T-helper 2 cell treated with Interferon-gamma antibody and Interleukin-4, amounts not matched to agents 5 μg/mL and 100 μg/mL, for 36 hours (primary cell): Measurements from ENCODE around the gene RAB36.

Experiments used
- DNase-seq: peaks from one replicate; pipeline ENCODE4 v3.0.0; 2021; ENCODE audit warnings: low spot score
- H3K27ac Mint-ChIP-seq: one replicate; pipeline ENCODE4 v1.8.0; 2021; ENCODE audit warnings: mild to moderate bottlenecking, mixed read lengths
- H3K27me3 Mint-ChIP-seq: one replicate; pipeline ENCODE4 v1.8.0; 2021; ENCODE audit warnings: low read depth, mixed read lengths
- H3K36me3 Mint-ChIP-seq: one replicate; pipeline ENCODE4 v1.8.0; 2021; ENCODE audit warnings: low read depth, mixed read lengths
- H3K4me1 Mint-ChIP-seq: one replicate; pipeline ENCODE4 v1.8.0; 2021; ENCODE audit warnings: low read depth, mixed read lengths
- H3K4me3 Mint-ChIP-seq: one replicate; pipeline ENCODE4 v1.8.0; 2022; ENCODE audit warnings: mild to moderate bottlenecking, moderate library complexity, mixed read lengths
- H3K9me3 Mint-ChIP-seq: one replicate; pipeline ENCODE4 v1.8.0; 2021; ENCODE audit warnings: mixed read lengths

Gene RAB36

GRCh38 chr22:23121424-23121823, 23.9 kb upstream of the RAB36 start:
- Mint-ChIP-seq H3K9me3 (no peaks in the 10 kb centered on the region), H3K27me3 (no peaks in the 10 kb centered on the region), H3K27ac (no peak overlapping the region), H3K36me3 (no peaks in the 10 kb centered on the region), H3K4me1 (peaks cover 9% of the 10 kb centered on the region), H3K4me3 (no peak overlapping the region)
- no peak for DNase-seq

- no peaks in the 10 kb centered on the region for H3K9me3 Mint-ChIP-seq
- no peaks in the 10 kb centered on the region for H3K36me3 Mint-ChIP-seq
- H3K4me1 Mint-ChIP-seq: peaks cover 9% of the 10 kb centered on the region
- H3K27ac Mint-ChIP-seq: no peak overlapping the region
- no peak for DNase-seq
- H3K4me3 Mint-ChIP-seq: no peak overlapping the region
- no peaks in the 10 kb centered on the region for H3K27me3 Mint-ChIP-seq
Observed at GRCh38 chr22:23122216-23122957, 22.9 kb upstream of the RAB36 start.

DNA sequence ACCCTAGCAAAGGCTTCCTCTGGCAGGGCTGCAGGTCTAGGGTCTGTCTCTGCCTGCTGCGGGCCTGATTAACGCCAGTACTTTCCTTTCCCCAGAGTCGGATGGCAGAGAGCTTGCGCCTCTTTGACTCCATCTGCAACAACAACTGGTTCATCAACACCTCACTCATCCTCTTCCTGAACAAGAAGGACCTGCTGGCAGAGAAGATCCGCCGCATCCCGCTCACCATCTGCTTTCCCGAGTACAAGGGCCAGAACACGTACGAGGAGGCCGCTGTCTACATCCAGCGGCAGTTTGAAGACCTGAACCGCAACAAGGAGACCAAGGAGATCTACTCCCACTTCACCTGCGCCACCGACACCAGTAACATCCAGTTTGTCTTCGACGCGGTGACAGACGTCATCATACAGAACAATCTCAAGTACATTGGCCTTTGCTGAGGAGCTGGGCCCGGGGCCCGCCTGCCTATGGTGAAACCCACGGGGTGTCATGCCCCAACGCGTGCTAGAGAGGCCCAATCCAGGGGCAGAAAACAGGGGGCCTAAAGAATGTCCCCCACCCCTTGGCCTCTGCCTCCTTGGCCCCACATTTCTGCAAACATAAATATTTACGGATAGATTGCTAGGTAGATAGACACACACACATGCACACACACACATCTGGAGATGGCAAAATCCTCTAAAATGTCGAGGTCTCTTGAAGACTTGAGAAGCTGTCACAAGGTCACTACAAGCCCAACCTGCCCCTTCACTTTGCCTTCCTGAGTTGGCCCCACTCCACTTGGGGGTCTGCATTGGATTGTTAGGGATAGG, 22.1 kb upstream of the RAB36 start:
- no peak overlapping the region for H3K4me3 Mint-ChIP-seq
- peaks cover 9% of the 10 kb centered on the region for H3K4me1 Mint-ChIP-seq
- H3K27me3 Mint-ChIP-seq: no peaks in the 10 kb centered on the region
- H3K27ac Mint-ChIP-seq: no peak overlapping the region
- H3K36me3 Mint-ChIP-seq: no peaks in the 10 kb centered on the region
- H3K9me3 Mint-ChIP-seq: no peaks in the 10 kb centered on the region
- DNase-seq: no peak

GRCh38 chr22:23123804-23124254, 21.4 kb upstream of the RAB36 start:
- no peak overlapping the region for H3K4me3 Mint-ChIP-seq
- H3K4me1 Mint-ChIP-seq: peaks cover 9% of the 10 kb centered on the region
- no peak overlapping the region for H3K27ac Mint-ChIP-seq
- H3K36me3 Mint-ChIP-seq: no peaks in the 10 kb centered on the region
- no peaks in the 10 kb centered on the region for H3K27me3 Mint-ChIP-seq
- H3K9me3 Mint-ChIP-seq: no peaks in the 10 kb centered on the region
- no peak for DNase-seq

GRCh38 chr22:23124611-23125511, 20.4 kb upstream of the RAB36 start:
- no peaks in the 10 kb centered on the region for H3K27me3 Mint-ChIP-seq
- no peaks in the 10 kb centered on the region for H3K9me3 Mint-ChIP-seq
- H3K4me3 Mint-ChIP-seq: no peak overlapping the region
- H3K36me3 Mint-ChIP-seq: no peaks in the 10 kb centered on the region
- no peak for DNase-seq
- H3K27ac Mint-ChIP-seq: no peak overlapping the region
- peaks cover 2% of the 10 kb centered on the region for H3K4me1 Mint-ChIP-seq

DNA sequence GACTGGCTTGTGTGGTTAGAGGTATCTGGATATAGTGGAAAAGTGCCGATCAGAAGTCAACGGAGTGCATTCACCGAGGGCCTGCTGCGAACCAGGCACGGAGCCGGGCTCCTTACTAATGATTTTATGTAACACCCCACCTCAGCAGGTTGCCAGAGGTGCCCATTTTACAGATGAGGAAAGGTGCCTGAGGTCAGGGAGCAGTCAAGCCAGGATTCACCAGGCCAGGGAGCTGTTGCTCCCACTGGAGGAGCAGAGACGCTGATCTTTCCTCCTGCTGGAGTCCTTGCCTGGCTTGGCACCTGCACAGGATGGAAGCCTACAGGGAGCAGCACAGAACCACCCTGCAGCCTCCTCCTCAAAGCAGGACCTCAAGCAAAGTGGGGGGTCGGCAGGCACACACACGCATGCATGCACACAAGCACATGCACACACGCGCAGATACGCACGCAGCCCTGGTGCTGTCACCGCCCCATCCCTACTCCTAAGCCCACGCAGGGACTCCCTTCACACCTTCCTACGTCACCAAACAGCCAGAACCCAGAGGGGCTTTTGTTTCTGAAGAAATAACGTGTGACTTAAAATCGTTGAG, 19.7 kb upstream of the RAB36 start:
- no peaks in the 10 kb centered on the region for H3K27me3 Mint-ChIP-seq
- DNase-seq: no peak
- H3K4me3 Mint-ChIP-seq: no peak overlapping the region
- no peak overlapping the region for H3K27ac Mint-ChIP-seq
- no peaks in the 10 kb centered on the region for H3K9me3 Mint-ChIP-seq
- H3K4me1 Mint-ChIP-seq: no peaks in the 10 kb centered on the region
- H3K36me3 Mint-ChIP-seq: no peaks in the 10 kb centered on the region

DNA sequence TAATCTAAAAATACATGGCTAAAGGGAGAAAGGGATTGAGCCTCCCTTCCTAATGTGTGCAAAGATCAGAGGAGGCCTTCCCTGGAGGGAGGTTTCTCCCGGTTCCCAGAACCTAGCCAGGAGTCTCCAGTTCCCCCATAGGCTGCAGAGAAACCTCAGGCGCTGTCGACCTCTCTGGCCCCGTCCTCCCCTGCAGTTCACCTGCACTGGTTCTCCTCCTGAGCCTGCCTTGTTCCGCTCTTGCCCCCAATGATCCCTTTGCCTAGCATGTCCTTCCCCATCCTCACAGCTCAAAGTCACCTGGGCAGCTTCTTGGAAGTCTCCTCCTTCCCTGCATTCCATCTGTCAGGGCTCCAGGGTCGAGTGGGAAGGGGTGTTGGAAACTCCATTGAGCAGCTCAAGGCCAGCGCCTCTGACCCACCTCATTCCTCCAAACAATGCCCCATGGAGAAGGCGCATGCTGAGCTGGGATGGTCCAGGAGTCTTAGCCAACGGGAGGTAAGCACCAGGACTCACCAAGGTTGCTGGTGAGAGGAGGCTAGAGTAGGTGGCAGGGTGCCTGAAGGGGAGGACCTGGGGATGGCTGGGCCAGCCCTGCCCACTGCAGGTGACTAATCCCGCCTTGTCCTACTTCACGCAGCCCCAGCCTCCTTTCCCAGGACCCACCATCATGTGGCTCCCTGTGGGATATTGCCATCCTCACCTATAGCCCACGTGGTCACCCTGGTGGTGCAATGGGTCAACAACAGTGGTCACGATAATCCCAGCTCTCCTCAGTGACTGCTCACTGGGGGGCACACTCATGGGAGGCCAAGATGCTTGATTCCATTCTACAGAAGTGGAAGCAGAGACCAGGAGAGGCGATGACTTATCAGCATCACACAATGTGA, 18.9 kb upstream of the RAB36 start:
- H3K27ac Mint-ChIP-seq: no peak overlapping the region
- no peaks in the 10 kb centered on the region for H3K4me1 Mint-ChIP-seq
- H3K9me3 Mint-ChIP-seq: no peaks in the 10 kb centered on the region

DNA sequence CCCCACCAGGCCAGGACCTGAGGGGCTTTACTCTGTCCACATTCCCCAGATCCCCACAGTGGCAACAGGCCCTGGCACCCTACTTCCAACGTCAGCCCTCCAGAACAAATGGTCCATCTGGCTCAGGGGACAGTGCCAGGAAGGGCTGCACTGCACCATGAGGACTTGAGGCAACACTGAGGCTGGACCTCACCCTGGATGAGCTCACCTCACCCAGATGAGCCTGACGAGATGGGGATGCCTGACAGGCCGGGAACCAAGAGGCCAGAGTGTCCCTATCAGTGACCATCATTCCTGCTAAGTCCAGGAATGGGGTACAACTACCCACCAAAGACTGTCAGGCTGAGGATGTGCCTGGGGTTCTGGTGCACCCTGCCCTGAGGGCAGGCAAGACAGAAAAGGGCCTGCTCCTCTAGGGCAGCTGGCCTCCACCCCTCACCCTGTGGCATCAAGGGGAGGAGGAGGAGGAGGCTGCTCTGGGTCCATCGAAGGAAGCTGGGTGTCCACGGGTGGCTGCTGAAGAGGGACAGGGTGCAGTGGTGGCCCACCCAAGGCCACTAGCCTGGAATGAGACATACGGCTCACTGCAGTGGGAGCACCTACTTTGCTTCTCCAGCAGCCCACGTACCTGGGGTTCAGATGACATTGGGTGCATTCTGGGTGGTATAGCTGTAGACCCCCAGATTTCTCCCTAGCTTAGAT, 18.1 kb upstream of the RAB36 start:
- H3K4me3 Mint-ChIP-seq: no peak overlapping the region
- H3K27ac Mint-ChIP-seq: no peak overlapping the region
- DNase-seq: no peak
- no peaks in the 10 kb centered on the region for H3K4me1 Mint-ChIP-seq
- H3K36me3 Mint-ChIP-seq: no peaks in the 10 kb centered on the region
- no peaks in the 10 kb centered on the region for H3K9me3 Mint-ChIP-seq
- no peaks in the 10 kb centered on the region for H3K27me3 Mint-ChIP-seq

More for the DNA sequence above, 18.9 kb upstream of the RAB36 start:
- no peak overlapping the region for H3K4me3 Mint-ChIP-seq
- no peak for DNase-seq
- H3K27me3 Mint-ChIP-seq: no peaks in the 10 kb centered on the region
- no peaks in the 10 kb centered on the region for H3K36me3 Mint-ChIP-seq

DNA sequence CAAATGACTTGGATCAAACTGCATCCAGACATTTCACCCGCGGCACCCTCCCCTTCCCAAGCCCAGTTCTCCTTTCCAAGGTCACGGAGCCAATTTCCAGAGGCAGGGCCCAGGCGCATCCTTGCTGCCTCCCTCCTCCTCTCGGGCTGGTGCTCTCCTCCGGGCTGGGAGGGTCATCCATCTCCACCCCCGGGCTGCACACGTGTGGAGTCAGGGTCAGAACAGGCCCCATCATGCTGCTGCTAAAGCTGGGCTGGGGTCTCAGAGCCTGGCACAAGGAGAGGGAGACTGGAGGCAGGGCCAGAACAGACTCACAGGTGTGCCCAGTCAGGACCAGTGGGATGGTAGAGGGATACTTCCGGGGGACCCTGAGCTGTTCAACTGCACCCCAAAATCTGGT, 17.5 kb upstream of the RAB36 start:
- H3K4me3 Mint-ChIP-seq: no peak overlapping the region
- no peak for DNase-seq
- H3K27ac Mint-ChIP-seq: no peak overlapping the region
- H3K36me3 Mint-ChIP-seq: no peaks in the 10 kb centered on the region
- no peaks in the 10 kb centered on the region for H3K4me1 Mint-ChIP-seq
- H3K27me3 Mint-ChIP-seq: no peaks in the 10 kb centered on the region
- no peaks in the 10 kb centered on the region for H3K9me3 Mint-ChIP-seq

GRCh38 chr22:23128269-23129108, 16.8 kb upstream of the RAB36 start:
- Mint-ChIP-seq H3K27me3 (no peaks in the 10 kb centered on the region), H3K4me3 (no peak overlapping the region), H3K36me3 (no peaks in the 10 kb centered on the region), H3K27ac (no peak overlapping the region), H3K9me3 (no peaks in the 10 kb centered on the region), H3K4me1 (no peaks in the 10 kb centered on the region)
- DNase-seq: peak; percentile 40

DNA sequence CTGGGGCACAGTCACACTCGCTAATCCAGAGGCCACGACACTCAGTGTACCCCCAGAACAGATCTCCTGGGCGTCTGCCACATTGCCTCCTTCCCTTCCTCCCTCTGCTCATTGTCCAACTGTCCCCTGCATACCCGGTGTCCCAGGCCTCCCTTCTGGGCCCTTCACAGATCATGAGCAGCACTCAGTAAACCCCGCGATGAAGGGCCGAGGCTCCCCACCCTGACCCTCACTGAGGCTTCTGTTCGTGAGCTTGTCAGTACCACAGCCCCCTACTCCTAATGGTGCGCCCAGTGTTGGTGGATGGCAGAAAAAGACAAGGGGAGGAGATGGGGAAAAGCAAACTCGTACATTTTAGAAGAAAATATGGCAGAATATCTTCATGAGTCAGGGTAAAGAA, 16.1 kb upstream of the RAB36 start:
- Mint-ChIP-seq H3K4me3 (no peak overlapping the region), H3K27ac (no peak overlapping the region), H3K36me3 (no peaks in the 10 kb centered on the region), H3K4me1 (no peaks in the 10 kb centered on the region), H3K9me3 (no peaks in the 10 kb centered on the region), H3K27me3 (no peaks in the 10 kb centered on the region)
- DNase-seq: no peak

- H3K27ac Mint-ChIP-seq: no peak overlapping the region
- H3K27me3 Mint-ChIP-seq: no peaks in the 10 kb centered on the region
Observed at GRCh38 chr22:23130697-23131096, 14.6 kb upstream of the RAB36 start.

More at GRCh38 chr22:23130697-23131096, 14.6 kb upstream of the RAB36 start:
- no peak for DNase-seq
- H3K4me3 Mint-ChIP-seq: no peak overlapping the region
- no peaks in the 10 kb centered on the region for H3K9me3 Mint-ChIP-seq
- H3K4me1 Mint-ChIP-seq: no peaks in the 10 kb centered on the region
- no peaks in the 10 kb centered on the region for H3K36me3 Mint-ChIP-seq
